Measurements from ENCODE around the gene CDC20.

The CDC20 gene

DNA sequence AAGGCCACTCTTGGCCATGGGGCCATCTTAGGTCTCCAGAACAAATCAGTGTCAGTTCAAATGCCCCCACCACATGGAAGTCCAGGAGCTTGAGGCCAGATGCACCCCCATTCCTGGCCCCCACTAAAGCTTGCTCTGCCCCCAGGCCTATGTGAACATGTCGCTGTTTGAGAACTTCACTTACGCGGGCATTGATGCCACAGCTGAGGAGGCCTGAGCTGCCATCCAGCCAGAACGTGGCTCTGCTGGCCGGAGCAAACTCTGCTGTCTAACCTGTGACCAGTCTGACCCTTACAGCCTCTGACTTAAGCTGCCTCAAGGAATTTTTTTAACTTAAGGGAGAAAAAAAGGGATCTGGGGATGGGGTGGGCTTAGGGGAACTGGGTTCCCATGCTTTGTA is 36.3 kb upstream of the CDC20 start:
- H2AFZ ChIP-seq (ENCODE audit: low read length) = no peak overlapping the region
- no peak overlapping the region for H3K4me2 ChIP-seq (ENCODE audit: low read length)
- H3K4me1 ChIP-seq (ENCODE audit: insufficient read depth, low read length, severe bottlenecking) = no peaks in the 10 kb centered on the region
- TF ChIP-seq, protein P1, sequence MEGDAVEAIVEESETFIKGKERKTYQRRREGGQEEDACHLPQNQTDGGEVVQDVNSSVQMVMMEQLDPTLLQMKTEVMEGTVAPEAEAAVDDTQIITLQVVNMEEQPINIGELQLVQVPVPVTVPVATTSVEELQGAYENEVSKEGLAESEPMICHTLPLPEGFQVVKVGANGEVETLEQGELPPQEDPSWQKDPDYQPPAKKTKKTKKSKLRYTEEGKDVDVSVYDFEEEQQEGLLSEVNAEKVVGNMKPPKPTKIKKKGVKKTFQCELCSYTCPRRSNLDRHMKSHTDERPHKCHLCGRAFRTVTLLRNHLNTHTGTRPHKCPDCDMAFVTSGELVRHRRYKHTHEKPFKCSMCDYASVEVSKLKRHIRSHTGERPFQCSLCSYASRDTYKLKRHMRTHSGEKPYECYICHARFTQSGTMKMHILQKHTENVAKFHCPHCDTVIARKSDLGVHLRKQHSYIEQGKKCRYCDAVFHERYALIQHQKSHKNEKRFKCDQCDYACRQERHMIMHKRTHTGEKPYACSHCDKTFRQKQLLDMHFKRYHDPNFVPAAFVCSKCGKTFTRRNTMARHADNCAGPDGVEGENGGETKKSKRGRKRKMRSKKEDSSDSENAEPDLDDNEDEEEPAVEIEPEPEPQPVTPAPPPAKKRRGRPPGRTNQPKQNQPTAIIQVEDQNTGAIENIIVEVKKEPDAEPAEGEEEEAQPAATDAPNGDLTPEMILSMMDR (IDR thresholded peaks at IDR 0.05; ENCODE audit: low read length) = no peak
- TF ChIP-seq EZH2 (IDR thresholded peaks at IDR 0.05; ENCODE audit: borderline replicate concordance, low read length) = no peak
- no peak overlapping the region for H3K4me3 ChIP-seq (ENCODE audit: low read depth, low read length, poor library complexity, severe bottlenecking)
- H3K27me3 ChIP-seq (ENCODE audit: insufficient read depth, low read length) = no peaks in the 10 kb centered on the region
- H3K9ac ChIP-seq (ENCODE audit: low read length) = no peak overlapping the region
- no peaks in the 10 kb centered on the region for H3F3A ChIP-seq (ENCODE audit: insufficient read depth, low read length)
- H3K79me2 ChIP-seq (ENCODE audit: insufficient read depth, low read length) = no peaks in the 10 kb centered on the region
- H3K9me3 ChIP-seq (ENCODE audit: low read length) = peaks cover 2% of the 10 kb centered on the region; the same call in 1 of the 2 replicates
- no peak overlapping the region for H3K27ac ChIP-seq (ENCODE audit: low read depth, low read length, poor library complexity, severe bottlenecking)
- no peaks in the 10 kb centered on the region for H4K20me1 ChIP-seq (ENCODE audit: insufficient read depth, low read length)
- no peaks in the 10 kb centered on the region for H3K36me3 ChIP-seq (ENCODE audit: insufficient read depth, low read length)
- H3K9me2 ChIP-seq (ENCODE audit: low read depth, low read length) = no peaks in the 10 kb centered on the region

- H4K20me1 ChIP-seq (ENCODE audit: insufficient read depth, low read length) = no peaks in the 10 kb centered on the region
- no peaks in the 10 kb centered on the region for H3K79me2 ChIP-seq (ENCODE audit: insufficient read depth, low read length)
- no peak overlapping the region for H3K4me2 ChIP-seq (ENCODE audit: low read length)
- peaks cover 5% of the 10 kb centered on the region; the same call in 1 of the 2 replicates for H3K9me3 ChIP-seq (ENCODE audit: low read length)
- no peaks in the 10 kb centered on the region; the same call in 1 of the 2 replicates for H3K27me3 ChIP-seq (ENCODE audit: insufficient read depth, low read length)
- H3K36me3 ChIP-seq (ENCODE audit: insufficient read depth, low read length) = no peaks in the 10 kb centered on the region
- no peak overlapping the region for H3K4me3 ChIP-seq (ENCODE audit: low read depth, low read length, poor library complexity, severe bottlenecking)
- H3K9me2 ChIP-seq (ENCODE audit: low read depth, low read length) = no peaks in the 10 kb centered on the region
- H3K27ac ChIP-seq (ENCODE audit: low read depth, low read length, poor library complexity, severe bottlenecking) = no peak overlapping the region
- no peak overlapping the region for H2AFZ ChIP-seq (ENCODE audit: low read length)
- H3F3A ChIP-seq (ENCODE audit: insufficient read depth, low read length) = no peaks in the 10 kb centered on the region
- no peak for TF ChIP-seq EZH2 (IDR thresholded peaks at IDR 0.05; ENCODE audit: borderline replicate concordance, low read length)
- TF ChIP-seq, protein P1 (IDR thresholded peaks at IDR 0.05; ENCODE audit: low read length) = no peak
- H3K4me1 ChIP-seq (ENCODE audit: insufficient read depth, low read length, severe bottlenecking) = no peaks in the 10 kb centered on the region
- no peak overlapping the region for H3K9ac ChIP-seq (ENCODE audit: low read length)
Observed at GRCh38 chr1:43324810-43325209, 34.0 kb upstream of the CDC20 start.

- no peak overlapping the region for H3K27ac ChIP-seq (ENCODE audit: low read depth, low read length, poor library complexity, severe bottlenecking)
- H3K27me3 ChIP-seq (ENCODE audit: insufficient read depth, low read length) = no peaks in the 10 kb centered on the region; the same call in 1 of the 2 replicates
- H3K9ac ChIP-seq (ENCODE audit: low read length) = no peak overlapping the region
- no peak overlapping the region for H3K4me3 ChIP-seq (ENCODE audit: low read depth, low read length, poor library complexity, severe bottlenecking)
- H3K9me2 ChIP-seq (ENCODE audit: low read depth, low read length) = no peaks in the 10 kb centered on the region
- H3K9me3 ChIP-seq (ENCODE audit: low read length) = peaks cover 5% of the 10 kb centered on the region; the same call in 1 of the 2 replicates
- no peaks in the 10 kb centered on the region for H3K36me3 ChIP-seq (ENCODE audit: insufficient read depth, low read length)
- no peaks in the 10 kb centered on the region for H4K20me1 ChIP-seq (ENCODE audit: insufficient read depth, low read length)
- no peaks in the 10 kb centered on the region for H3F3A ChIP-seq (ENCODE audit: insufficient read depth, low read length)
- no peak overlapping the region for H3K4me2 ChIP-seq (ENCODE audit: low read length)
- no peaks in the 10 kb centered on the region for H3K4me1 ChIP-seq (ENCODE audit: insufficient read depth, low read length, severe bottlenecking)
- no peaks in the 10 kb centered on the region for H3K79me2 ChIP-seq (ENCODE audit: insufficient read depth, low read length)
- TF ChIP-seq EZH2 (IDR thresholded peaks at IDR 0.05; ENCODE audit: borderline replicate concordance, low read length) = no peak
- TF ChIP-seq, protein P1 (IDR thresholded peaks at IDR 0.05; ENCODE audit: low read length) = no peak
- H2AFZ ChIP-seq (ENCODE audit: low read length) = no peak overlapping the region
Observed at GRCh38 chr1:43325381-43325780, 33.4 kb upstream of the CDC20 start.

Data from OCI-LY1 (cell line).